GM19372 (cell line): ENCODE results near the gene DCK.
A peak's percentile ranks its signal among the peaks of the same experiment; 100 is the strongest.
"Not testable (repeated sequence)": the region's sequence is repeated elsewhere in the genome, so short reads cannot be mapped to it uniquely, and the experiment has no call there.

ENCODE experiments used
- ATAC-seq: cut with Tn5 transposase; IDR thresholded peaks from one replicate; pipeline ENCODE4 v1.9.1; 2021; ENCODE audit warnings: mild to moderate bottlenecking, low read depth, moderate library complexity; ENCODE audit not compliant: unreplicated experiment

DCK gene

GRCh38 chr4:70997546-70997945 lies 4.1 kb downstream of the DCK start:
- ATAC-seq, result no peak

GRCh38 chr4:70999639-71000038 lies 6.2 kb downstream of the DCK start:
- not testable (repeated sequence) for ATAC-seq

- ATAC-seq, result not testable (repeated sequence)
These were observed 7.9 kb downstream of the DCK start for GRCh38 chr4:71001363-71001762.

GRCh38 chr4:71004281-71004851 lies 10.9 kb downstream of the DCK start:
- no peak for ATAC-seq

GRCh38 chr4:71005025-71005424 lies 11.6 kb downstream of the DCK start:
- not testable (repeated sequence) for ATAC-seq

GRCh38 chr4:71006203-71006907 lies 12.9 kb downstream of the DCK start:
- ATAC-seq, result peak; percentile 72

GRCh38 chr4:71008196-71008595 lies 14.7 kb downstream of the DCK start:
- no peak for ATAC-seq

GRCh38 chr4:71009086-71009485 lies 15.6 kb downstream of the DCK start:
- no peak for ATAC-seq

- ATAC-seq, result no peak
These were observed 16.6 kb downstream of the DCK start for GRCh38 chr4:71009890-71010588.

GRCh38 chr4:71011451-71011850 lies 18.0 kb downstream of the DCK start:
- no peak for ATAC-seq

GRCh38 chr4:71017391-71017790 lies 23.9 kb downstream of the DCK start:
- not testable (repeated sequence) for ATAC-seq

- ATAC-seq, result no peak
These were observed 27.2 kb downstream of the DCK start for GRCh38 chr4:71020611-71021010.

- ATAC-seq, result no peak
These were observed 32.2 kb downstream of the DCK start for GRCh38 chr4:71025654-71026053.

GRCh38 chr4:71026086-71026485 lies 32.6 kb downstream of the DCK start:
- no peak for ATAC-seq

- no peak for ATAC-seq
These were observed 34.2 kb downstream of the DCK start for GRCh38 chr4:71027611-71028010.

GRCh38 chr4:71029504-71029903 lies 36.1 kb downstream of the DCK start:
- no peak for ATAC-seq

GRCh38 chr4:71032106-71032505 lies 38.7 kb downstream of the DCK start:
- not testable (repeated sequence) for ATAC-seq

- ATAC-seq, result no peak
These were observed 51.8 kb downstream of the DCK start for GRCh38 chr4:71045256-71045655.

- no peak for ATAC-seq
These were observed 55.9 kb downstream of the DCK start for GRCh38 chr4:71049395-71049794.

- ATAC-seq, result no peak
These were observed 57.4 kb downstream of the DCK start for GRCh38 chr4:71050809-71051208.

- no peak for ATAC-seq
These were observed 58.6 kb downstream of the DCK start for GRCh38 chr4:71052034-71052433.

GRCh38 chr4:71052716-71053115 lies 59.3 kb downstream of the DCK start:
- no peak for ATAC-seq
